GM23338 (cell line): ENCODE measurements around the gene ATP8A2. TPM values are rescaled to one million over a fixed set of nuclear protein-coding genes. Genes with fewer than 3 reads are reported as not detected.

Source experiments
- ATAC-seq: fragments of 200-7000 bp; cut with Tn5 transposase; 3 replicates; pipeline ENCODE4 v1.9.1; 2020
- DNase-seq: peaks from one replicate; pipeline ENCODE4 v3.0.0-alpha.2; 2015; ENCODE audit warnings: low spot score
- H2AFZ ChIP-seq: fragments of 200-600 bp; sonication (generic); 2 replicates; pipeline ENCODE4 v1.8.0; 2016; ENCODE audit warnings: antibody characterized with exemption, mild to moderate bottlenecking, moderate library complexity
- H3F3A ChIP-seq: fragments of 200-600 bp; sonication (generic); replicated peaks from 2 replicates; pipeline ENCODE4 v1.8.0; 2017; ENCODE audit warnings: antibody characterized with exemption, mixed run types, low read depth
- H3K27ac ChIP-seq: fragments of 200-600 bp; sonication (generic); 2 replicates; pipeline ENCODE4 v1.6.1; 2016; ENCODE audit warnings: low read depth
- H3K27me3 ChIP-seq: fragments of 200-600 bp; sonication (generic); 2 replicates; pipeline ENCODE4 v1.8.0; 2016; ENCODE audit warnings: mild to moderate bottlenecking, mixed run types, moderate library complexity; ENCODE audit not compliant: insufficient read depth
- H3K36me3 ChIP-seq: fragments of 200-600 bp; sonication (generic); 2 replicates; pipeline ENCODE4 v1.8.0; 2016; ENCODE audit warnings: mild to moderate bottlenecking; ENCODE audit not compliant: insufficient read depth
- H3K4me1 ChIP-seq: fragments of 200-600 bp; sonication (generic); 2 replicates; pipeline ENCODE4 v1.8.0; 2016; ENCODE audit warnings: mild to moderate bottlenecking, moderate library complexity; ENCODE audit not compliant: insufficient read depth
- H3K4me2 ChIP-seq: fragments of 200-600 bp; sonication (generic); 2 replicates; pipeline ENCODE4 v1.7.1; 2017; ENCODE audit warnings: mixed run types
- H3K4me3 ChIP-seq: fragments of 200-600 bp; sonication (generic); 2 replicates; pipeline ENCODE4 v1.6.1; 2016; ENCODE audit warnings: mixed run types
- H3K79me2 ChIP-seq: fragments of 200-600 bp; sonication (generic); replicated peaks from 2 replicates; pipeline ENCODE4 v1.8.0; 2017; ENCODE audit warnings: mild to moderate bottlenecking; ENCODE audit not compliant: insufficient read depth
- H3K9me2 ChIP-seq: fragments of 200-600 bp; sonication (generic); 2 replicates; pipeline ENCODE4 v1.8.0; 2017; ENCODE audit not compliant: insufficient read depth
- H4K20me1 ChIP-seq: fragments of 200-600 bp; sonication (generic); replicated peaks from 2 replicates; pipeline ENCODE4 v1.8.0; 2017; ENCODE audit warnings: mild to moderate bottlenecking; ENCODE audit not compliant: insufficient read depth
- H3K27ac Mint-ChIP-seq: 2 replicates; pipeline ENCODE4 v1.8.0; 2020; ENCODE audit warnings: inconsistent platforms, mild to moderate bottlenecking, moderate library complexity, mixed read lengths
- H3K27me3 Mint-ChIP-seq: 3 replicates; pipeline ENCODE4 v1.8.0; 2022; ENCODE audit warnings: low read depth, mild to moderate bottlenecking, moderate library complexity, mixed read lengths, inconsistent platforms; ENCODE audit not compliant: insufficient read depth, poor library complexity
- H3K36me3 Mint-ChIP-seq: 3 replicates; pipeline ENCODE4 v1.8.0; 2021; ENCODE audit warnings: low read depth, mild to moderate bottlenecking, inconsistent platforms, moderate library complexity, mixed read lengths
- H3K4me1 Mint-ChIP-seq: 3 replicates; pipeline ENCODE4 v1.8.0; 2020; ENCODE audit warnings: mild to moderate bottlenecking, inconsistent platforms, mixed read lengths
- H3K4me3 Mint-ChIP-seq: 3 replicates; pipeline ENCODE4 v1.8.0; 2021; ENCODE audit warnings: moderate library complexity, mild to moderate bottlenecking, inconsistent platforms, mixed read lengths
- H3K9me3 Mint-ChIP-seq: 3 replicates; pipeline ENCODE4 v1.8.0; 2020; ENCODE audit warnings: moderate library complexity, mild to moderate bottlenecking, inconsistent platforms, mixed read lengths
- ETS1 ChIP-seq: IDR thresholded peaks from 2 replicates; pipeline ENCODE4 v1.6.1; 2016; ENCODE audit warnings: antibody characterized with exemption
- EZH2 ChIP-seq: fragments of 200-600 bp; sonication (generic); IDR thresholded peaks from one replicate; pipeline ENCODE4 v1.8.0; 2017; ENCODE audit warnings: antibody characterized with exemption, mild to moderate bottlenecking, low read depth; ENCODE audit not compliant: unreplicated experiment
- EZH2phosphoT487 ChIP-seq: fragments of 200-600 bp; sonication (generic); IDR thresholded peaks from one replicate; pipeline ENCODE4 v1.8.1; 2018; ENCODE audit warnings: antibody characterized with exemption; ENCODE audit not compliant: unreplicated experiment
- NANOG ChIP-seq: IDR thresholded peaks from 2 replicates; pipeline ENCODE4 v1.6.1; 2016; ENCODE audit warnings: antibody characterized with exemption, borderline replicate concordance
- REST ChIP-seq: IDR thresholded peaks from one replicate; pipeline ENCODE4 v1.6.1; 2018; ENCODE audit warnings: antibody characterized with exemption; ENCODE audit not compliant: unreplicated experiment
- STAT1 ChIP-seq: IDR thresholded peaks from one replicate; pipeline ENCODE4 v1.6.1; 2016; ENCODE audit warnings: antibody characterized with exemption; ENCODE audit not compliant: unreplicated experiment
- polyA plus RNA-seq: library from polyadenylated mRNA; unstranded; fragments of >200 nt; fragmentation: Nextera tagmentation; extraction: Ambion mirVana; gene quantifications from 2 replicates; pipeline ENCODE4 v1.2.1, GENCODE V29; 2016
- total RNA-seq: library from RNA; depleted of rRNA; stranded (reverse); fragments of >200 nt; shearing (Covaris generic); gene quantifications from 2 replicates; pipeline ENCODE4 v1.2.3, GENCODE V29; 2014

Gene ATP8A2
- total and polyA plus RNA-seq, 2 experiments from 2014 or later = 5.7 to 8.8 TPM

- Mint-ChIP-seq H3K4me3 (no peak overlapping the region), H3K4me1 (no peaks in the 10 kb centered on the region), H3K27me3 (no peaks in the 10 kb centered on the region), H3K27ac (no peak overlapping the region), H3K9me3 (peaks cover 19% of the 10 kb centered on the region), H3K36me3 (peaks cover 7% of the 10 kb centered on the region; the same call in 2 of the 3 replicates)
- no peak overlapping the region for H3K27ac ChIP-seq
- no peak for TF ChIP-seq ETS1
- TF ChIP-seq REST = no peak
- no peak for TF ChIP-seq NANOG
- no peaks in the 10 kb centered on the region for H3F3A ChIP-seq
- H3K4me2 ChIP-seq = no peak overlapping the region
- H3K79me2 ChIP-seq = no peaks in the 10 kb centered on the region
- no peaks in the 10 kb centered on the region for H3K4me1 ChIP-seq
- H4K20me1 ChIP-seq = no peaks in the 10 kb centered on the region; the same call in 1 of the 2 replicates
- no peak overlapping the region for H2AFZ ChIP-seq
- no peak overlapping the region for H3K4me3 ChIP-seq
- no peak for ATAC-seq
- no peaks in the 10 kb centered on the region for H3K27me3 ChIP-seq
- H3K9me2 ChIP-seq = peaks cover 4% of the 10 kb centered on the region; the same call in 1 of the 2 replicates
- H3K36me3 ChIP-seq = no peaks in the 10 kb centered on the region
- DNase-seq = no peak
Measured at GRCh38 chr13:25525884-25526283, 154.1 kb downstream of the ATP8A2 start.

GRCh38 chr13:25528266-25528665 lies 156.5 kb downstream of the ATP8A2 start:
- no peak overlapping the region for H3K4me3 Mint-ChIP-seq
- no peaks in the 10 kb centered on the region for H3F3A ChIP-seq
- no peak for ATAC-seq
- peaks cover 4% of the 10 kb centered on the region; the same call in 1 of the 2 replicates for H3K9me2 ChIP-seq
- H3K27ac ChIP-seq = no peak overlapping the region
- TF ChIP-seq EZH2phosphoT487 = no peak
- TF ChIP-seq STAT1 = no peak
- no peak for TF ChIP-seq REST
- TF ChIP-seq ETS1 = no peak
- no peak for TF ChIP-seq NANOG
- TF ChIP-seq EZH2 = no peak
- no peaks in the 10 kb centered on the region for H3K4me1 Mint-ChIP-seq
- H4K20me1 ChIP-seq = no peaks in the 10 kb centered on the region; the same call in 1 of the 2 replicates
- peaks cover 7% of the 10 kb centered on the region; the same call in 2 of the 3 replicates for H3K36me3 Mint-ChIP-seq
- H3K27me3 Mint-ChIP-seq = no peaks in the 10 kb centered on the region
- H3K27me3 ChIP-seq = no peaks in the 10 kb centered on the region
- no peaks in the 10 kb centered on the region for H3K36me3 ChIP-seq
- DNase-seq = no peak
- H3K4me2 ChIP-seq = no peak overlapping the region
- no peaks in the 10 kb centered on the region for H3K79me2 ChIP-seq
- H3K4me3 ChIP-seq = no peak overlapping the region
- no peaks in the 10 kb centered on the region for H3K4me1 ChIP-seq
- no peak overlapping the region for H2AFZ ChIP-seq
- H3K27ac Mint-ChIP-seq = no peak overlapping the region
- H3K9me3 Mint-ChIP-seq = peaks cover 19% of the 10 kb centered on the region
